SKM-1 (cell line): ENCODE measurements around the gene CENPQ.

Source experiments
- DNase-seq: peaks from one replicate; lab custom pipeline; 2025; ENCODE audit not compliant: unreplicated experiment; lab: John Stamatoyannopoulos, UW

The CENPQ gene

GRCh38 chr6:49540614-49541013, 77.4 kb downstream of the CENPQ start:
- no peak for DNase-seq

GRCh38 chr6:49541210-49541724, 78.1 kb downstream of the CENPQ start:
- DNase-seq = no peak

- DNase-seq = no peak
These were observed 78.8 kb downstream of the CENPQ start for GRCh38 chr6:49541936-49542335.
